ENCODE results near the gene RCAN3.

DNA sequence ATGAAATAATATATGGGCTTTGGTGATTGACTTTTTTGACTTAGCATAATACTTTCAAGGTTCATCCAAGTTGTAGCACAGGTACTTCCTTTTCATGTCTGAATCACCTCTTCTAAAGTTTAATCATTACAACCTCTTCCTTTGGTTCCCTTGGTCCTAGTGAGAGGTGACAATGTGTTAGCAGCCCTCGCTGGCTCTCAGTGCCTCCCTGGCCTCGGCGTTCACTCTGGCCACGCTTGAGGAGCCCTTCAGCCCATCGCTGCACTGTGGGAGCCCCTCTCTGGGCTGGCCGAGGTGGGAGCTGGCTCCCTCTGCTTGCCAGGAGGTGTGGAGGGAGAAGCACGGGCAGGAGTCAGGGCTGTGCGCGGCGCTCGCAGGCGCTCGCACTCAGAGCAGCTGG is 13.0 kb upstream of the RCAN3 start:
- TF ChIP-seq SIN3A (IDR thresholded peaks at IDR 0.05; ENCODE audit: borderline replicate concordance in 2 of 2, control insufficient read depth in 1 of 2, low read depth in 2 of 2, low read length in 2 of 2) (no peak), FUS (optimal IDR thresholded peaks at IDR 0.05; ENCODE audit: low read depth, low read length) (no peak), ZNF239 (CRISPR knock-in tag; IDR thresholded peaks at IDR 0.05) (no peak), NFYB (IDR thresholded peaks at IDR 0.05; ENCODE audit: extremely low read depth, insufficient read length) (no peak), L3MBTL2 (IDR thresholded peaks at IDR 0.05) (no peak), ZNF280B (CRISPR knock-in tag; IDR thresholded peaks at IDR 0.05) (no peak), POLR2AphosphoS5 (IDR thresholded peaks at IDR 0.05; ENCODE audit: control insufficient read depth, insufficient read depth, low read depth, low read length) (no peak)

All from K562 (cell line).